Measurements from ENCODE around the gene THSD4. TPM values are rescaled to one million over a fixed set of nuclear protein-coding genes. Genes with fewer than 3 reads are reported as not detected.

The THSD4 gene
- total RNA-seq, 1 experiment from 2014 or later, result 0.29 TPM

DNA sequence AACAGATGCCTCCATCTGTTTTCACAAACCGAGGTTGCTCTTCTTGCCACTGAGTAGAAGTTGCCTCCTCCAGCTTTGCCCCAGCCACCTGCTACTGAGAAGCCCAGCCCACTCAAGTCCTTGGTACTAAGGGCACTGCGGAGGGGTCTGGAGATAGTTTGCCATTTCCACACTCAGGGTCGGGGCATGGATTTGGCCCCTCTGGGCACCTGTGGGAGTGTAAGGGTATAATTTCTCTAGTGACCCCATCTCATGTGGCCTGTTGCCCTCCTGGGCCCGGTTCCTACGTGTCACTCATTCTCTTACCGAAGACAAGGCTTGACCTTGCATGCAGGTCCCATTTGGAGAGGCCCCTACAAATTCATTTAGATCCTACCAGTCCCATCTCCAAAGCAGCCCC, 79.0 kb downstream of the THSD4 start:
- no peaks in the 10 kb centered on the region; the same call in 1 of the 2 replicates for H3K27me3 ChIP-seq (replicated peaks; ENCODE audit: control insufficient read depth, insufficient read depth, low read length)
- H3K36me3 ChIP-seq (ENCODE audit: control insufficient read depth, insufficient read depth, low read length), result no peaks in the 10 kb centered on the region
- Mint-ChIP-seq H3K27ac (ENCODE audit: unreplicated experiment) (no peak overlapping the region), H3K36me3 (ENCODE audit: insufficient read depth, unreplicated experiment) (no peaks in the 10 kb centered on the region), H3K27me3 (ENCODE audit: insufficient read depth, unreplicated experiment) (peaks cover 8% of the 10 kb centered on the region), H3K4me3 (ENCODE audit: unreplicated experiment) (no peak overlapping the region), H3K4me1 (ENCODE audit: low read depth, unreplicated experiment) (no peaks in the 10 kb centered on the region), H3K9me3 (ENCODE audit: unreplicated experiment) (no peaks in the 10 kb centered on the region)
- intact Hi-C loops (cut with micrococcal nuclease; ENCODE audit: unreplicated experiment), result no loop called here
- TF ChIP-seq, protein P1, sequence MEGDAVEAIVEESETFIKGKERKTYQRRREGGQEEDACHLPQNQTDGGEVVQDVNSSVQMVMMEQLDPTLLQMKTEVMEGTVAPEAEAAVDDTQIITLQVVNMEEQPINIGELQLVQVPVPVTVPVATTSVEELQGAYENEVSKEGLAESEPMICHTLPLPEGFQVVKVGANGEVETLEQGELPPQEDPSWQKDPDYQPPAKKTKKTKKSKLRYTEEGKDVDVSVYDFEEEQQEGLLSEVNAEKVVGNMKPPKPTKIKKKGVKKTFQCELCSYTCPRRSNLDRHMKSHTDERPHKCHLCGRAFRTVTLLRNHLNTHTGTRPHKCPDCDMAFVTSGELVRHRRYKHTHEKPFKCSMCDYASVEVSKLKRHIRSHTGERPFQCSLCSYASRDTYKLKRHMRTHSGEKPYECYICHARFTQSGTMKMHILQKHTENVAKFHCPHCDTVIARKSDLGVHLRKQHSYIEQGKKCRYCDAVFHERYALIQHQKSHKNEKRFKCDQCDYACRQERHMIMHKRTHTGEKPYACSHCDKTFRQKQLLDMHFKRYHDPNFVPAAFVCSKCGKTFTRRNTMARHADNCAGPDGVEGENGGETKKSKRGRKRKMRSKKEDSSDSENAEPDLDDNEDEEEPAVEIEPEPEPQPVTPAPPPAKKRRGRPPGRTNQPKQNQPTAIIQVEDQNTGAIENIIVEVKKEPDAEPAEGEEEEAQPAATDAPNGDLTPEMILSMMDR (IDR thresholded peaks at IDR 0.05; ENCODE audit: insufficient read depth in 1 of 2, low read depth in 1 of 2, low read length in 1 of 2, severe bottlenecking in 1 of 2, unreplicated experiment in 1 of 2), result no peak
- H3K4me3 ChIP-seq (ENCODE audit: low read depth, low read length), result no peak overlapping the region
- ChIA-PET CTCF (no interaction called here), POLR2A (no interaction called here)
- no peaks in the 10 kb centered on the region for H3K4me1 ChIP-seq
- H3K9me3 ChIP-seq, result no peaks in the 10 kb centered on the region
- DNase-seq, result no peak
- no TSS peak for BruUV-seq (replicated peaks)

DNA sequence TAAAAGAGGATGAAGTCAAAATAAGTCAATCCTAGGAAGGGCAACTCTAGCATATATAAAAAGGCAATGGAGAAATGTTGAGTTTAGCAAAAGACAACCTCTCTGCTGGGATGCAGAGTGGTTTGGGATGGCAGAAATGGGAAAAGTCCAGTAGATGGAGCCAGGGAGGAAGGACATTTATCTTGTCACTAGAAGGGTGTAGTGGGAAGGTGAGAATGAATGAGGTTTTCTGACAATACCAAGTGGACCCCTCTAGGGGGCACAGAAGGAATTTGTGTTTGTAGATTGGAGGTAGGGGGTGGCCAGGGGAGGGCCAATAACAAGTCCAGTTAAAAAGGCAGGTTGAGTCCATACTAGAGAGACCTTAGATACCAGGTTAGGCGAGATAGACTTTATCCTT, 80.0 kb downstream of the THSD4 start:
- Histone ChIP-seq H3K4me3 (ENCODE audit: low read depth, low read length) (no peak overlapping the region), H3K9me3 (no peaks in the 10 kb centered on the region), H3K36me3 (ENCODE audit: control insufficient read depth, insufficient read depth, low read length) (no peaks in the 10 kb centered on the region), H3K27me3 (replicated peaks; ENCODE audit: control insufficient read depth, insufficient read depth, low read length) (no peaks in the 10 kb centered on the region; the same call in 1 of the 2 replicates), H3K4me1 (no peaks in the 10 kb centered on the region)
- Mint-ChIP-seq H3K36me3 (ENCODE audit: insufficient read depth, unreplicated experiment) (no peaks in the 10 kb centered on the region), H3K9me3 (ENCODE audit: unreplicated experiment) (no peaks in the 10 kb centered on the region), H3K4me1 (ENCODE audit: low read depth, unreplicated experiment) (no peaks in the 10 kb centered on the region), H3K27me3 (ENCODE audit: insufficient read depth, unreplicated experiment) (peaks cover 8% of the 10 kb centered on the region), H3K27ac (ENCODE audit: unreplicated experiment) (no peak overlapping the region), H3K4me3 (ENCODE audit: unreplicated experiment) (no peak overlapping the region)
- no TSS peak for BruUV-seq (replicated peaks)
- TF ChIP-seq, protein P1 (IDR thresholded peaks at IDR 0.05; ENCODE audit: insufficient read depth in 1 of 2, low read depth in 1 of 2, low read length in 1 of 2, severe bottlenecking in 1 of 2, unreplicated experiment in 1 of 2), result peak; percentile 31 to 48
- DNase-seq, result peak in 1 of 2 experiments; percentile 29
- ChIA-PET POLR2A (no interaction called here), CTCF (interaction anchor here (1.9 kb wide), 1 partner anchor 245 kb away, joined by 4 read pairs; no protein-coding TSS in a partner anchor)
- intact Hi-C loops (cut with micrococcal nuclease; ENCODE audit: unreplicated experiment), result loop anchor here (1.0 kb wide), 1 partner anchor 245 kb away; no protein-coding TSS in a partner anchor

DNA sequence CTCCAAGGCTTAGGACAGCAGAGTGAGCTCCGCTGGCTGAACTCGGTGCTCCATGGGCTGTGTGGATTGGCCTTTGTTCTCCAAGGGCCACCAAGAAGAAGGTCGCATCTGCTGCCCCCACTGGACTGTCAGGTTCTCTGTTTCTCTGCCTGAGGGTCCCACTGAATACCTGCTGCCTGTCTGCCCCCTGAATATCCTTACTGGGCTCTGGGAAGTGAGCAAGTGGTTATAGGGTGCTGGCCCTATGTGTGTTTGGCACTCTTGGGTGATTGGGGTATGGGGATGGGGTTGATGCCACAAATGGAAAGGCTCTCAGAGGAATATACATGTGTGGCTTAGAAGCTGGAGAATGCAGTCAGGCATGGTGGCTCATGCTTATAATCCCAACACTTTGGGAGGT, 82.3 kb downstream of the THSD4 start:
- ChIA-PET CTCF (no interaction called here), POLR2A (no interaction called here)
- TF ChIP-seq, protein P1 (IDR thresholded peaks at IDR 0.05; ENCODE audit: insufficient read depth in 1 of 2, low read depth in 1 of 2, low read length in 1 of 2, severe bottlenecking in 1 of 2, unreplicated experiment in 1 of 2), result no peak
- Histone ChIP-seq H3K9me3 (no peaks in the 10 kb centered on the region), H3K4me3 (ENCODE audit: low read depth, low read length) (no peak overlapping the region), H3K27me3 (replicated peaks; ENCODE audit: control insufficient read depth, insufficient read depth, low read length) (no peaks in the 10 kb centered on the region), H3K4me1 (no peaks in the 10 kb centered on the region), H3K36me3 (ENCODE audit: control insufficient read depth, insufficient read depth, low read length) (no peaks in the 10 kb centered on the region)
- Mint-ChIP-seq H3K27me3 (ENCODE audit: insufficient read depth, unreplicated experiment) (no peaks in the 10 kb centered on the region), H3K4me3 (ENCODE audit: unreplicated experiment) (no peak overlapping the region), H3K27ac (ENCODE audit: unreplicated experiment) (no peak overlapping the region), H3K4me1 (ENCODE audit: low read depth, unreplicated experiment) (no peaks in the 10 kb centered on the region), H3K36me3 (ENCODE audit: insufficient read depth, unreplicated experiment) (no peaks in the 10 kb centered on the region), H3K9me3 (ENCODE audit: unreplicated experiment) (no peaks in the 10 kb centered on the region)
- DNase-seq, result no peak
- BruUV-seq (replicated peaks), result no TSS peak
- intact Hi-C loops (cut with micrococcal nuclease; ENCODE audit: unreplicated experiment), result no loop called here
